Neural progenitor cell (in vitro differentiated cells): ENCODE data around the gene GNAQ. TPM values are rescaled to one million over a fixed set of nuclear protein-coding genes. Genes with fewer than 3 reads are reported as not detected.

ENCODE experiments used
- DNase-seq: peaks from one replicate; pipeline ENCODE4 v3.0.0-alpha.2; 2016; ENCODE audit warnings: low spot score
- H2AFZ ChIP-seq: fragments of 200-600 bp; sonication (generic); replicated peaks from 2 replicates; pipeline ENCODE4 v1.6.1; 2016; ENCODE audit warnings: antibody characterized with exemption
- H3F3A ChIP-seq: fragments of 200-600 bp; sonication (generic); 2 replicates; pipeline ENCODE4 v1.6.1; 2016; ENCODE audit warnings: antibody characterized with exemption, low read depth
- H3K27ac ChIP-seq: fragments of 200-600 bp; sonication (generic); 2 replicates; pipeline ENCODE4 v1.5.1; 2016; ENCODE audit warnings: mild to moderate bottlenecking
- H3K27me3 ChIP-seq: fragments of 200-600 bp; sonication (generic); 2 replicates; pipeline ENCODE4 v1.6.1; 2016; ENCODE audit warnings: mild to moderate bottlenecking, moderate library complexity
- H3K36me3 ChIP-seq: fragments of 200-600 bp; sonication (generic); 2 replicates; pipeline ENCODE4 v1.5.1; 2016
- H3K4me1 ChIP-seq: fragments of 200-600 bp; sonication (generic); 2 replicates; pipeline ENCODE4 v1.6.1; 2016; ENCODE audit warnings: mixed run types
- H3K4me2 ChIP-seq: fragments of 200-600 bp; sonication (generic); 2 replicates; pipeline ENCODE4 v1.6.1; 2016
- H3K4me3 ChIP-seq: fragments of 200-600 bp; sonication (generic); 2 replicates; pipeline ENCODE4 v1.5.1; 2016
- H3K79me2 ChIP-seq: fragments of 200-600 bp; sonication (generic); 2 replicates; pipeline ENCODE4 v1.6.1; 2016; ENCODE audit warnings: low read depth
- H3K9ac ChIP-seq: fragments of 200-600 bp; sonication (generic); 2 replicates; pipeline ENCODE4 v1.6.1; 2016
- H3K9me3 ChIP-seq: fragments of 200-600 bp; sonication (generic); 2 replicates; pipeline ENCODE4 v1.5.1; 2016; ENCODE audit warnings: low read depth
- H4K20me1 ChIP-seq: fragments of 200-600 bp; sonication (generic); 2 replicates; pipeline ENCODE4 v1.6.1; 2016; ENCODE audit warnings: low read depth
- H3K27ac Mint-ChIP-seq: 3 replicates; pipeline ENCODE4 v1.8.0; 2021; ENCODE audit warnings: mixed read lengths
- H3K27me3 Mint-ChIP-seq: 2 replicates; pipeline ENCODE4 v1.8.0; 2022; ENCODE audit warnings: low read depth, mild to moderate bottlenecking, inconsistent platforms, moderate library complexity, mixed read lengths; ENCODE audit not compliant: insufficient read depth
- H3K36me3 Mint-ChIP-seq: 3 replicates; pipeline ENCODE4 v1.8.0; 2021; ENCODE audit warnings: mixed read lengths
- H3K4me1 Mint-ChIP-seq: 3 replicates; pipeline ENCODE4 v1.8.0; 2021; ENCODE audit warnings: mixed read lengths
- H3K4me3 Mint-ChIP-seq: 3 replicates; pipeline ENCODE4 v1.8.0; 2021; ENCODE audit warnings: mild to moderate bottlenecking, moderate library complexity, mixed read lengths
- H3K9me3 Mint-ChIP-seq: 3 replicates; pipeline ENCODE4 v1.8.0; 2020; ENCODE audit warnings: mixed read lengths
- CTCF ChIP-seq: fragments of 200-600 bp; sonication (generic); IDR thresholded peaks from 2 replicates; pipeline ENCODE4 v1.5.1; 2017; ENCODE audit warnings: antibody characterized with exemption, mild to moderate bottlenecking
- EZH2 ChIP-seq: fragments of 200-600 bp; sonication (generic); IDR thresholded peaks from 2 replicates; pipeline ENCODE4 v1.6.1; 2017; ENCODE audit warnings: antibody characterized with exemption, mild to moderate bottlenecking, moderate library complexity
- EZH2phosphoT487 ChIP-seq: fragments of 200-600 bp; sonication (generic); IDR thresholded peaks from 2 replicates; pipeline ENCODE4 v1.6.1; 2017; ENCODE audit warnings: antibody characterized with exemption
- total RNA-seq: library from RNA; depleted of rRNA; stranded (reverse); fragments of >200 nt; gene quantifications from 2 replicates; pipeline ENCODE4 v1.2.3, GENCODE V29; 2015; ENCODE audit warnings: low replicate concordance

The GNAQ gene
- total RNA-seq, 1 donor from 2014 or later, result 87.9 TPM

GRCh38 chr9:77738932-77739331 is 292.7 kb downstream of the GNAQ start:
- TF ChIP-seq CTCF (no peak), EZH2phosphoT487 (no peak), EZH2 (no peak)
- Mint-ChIP-seq H3K27ac (no peak overlapping the region), H3K4me3 (no peak overlapping the region), H3K27me3 (peaks cover 3% of the 10 kb centered on the region), H3K4me1 (peaks cover 21% of the 10 kb centered on the region), H3K36me3 (peaks cover 5% of the 10 kb centered on the region), H3K9me3 (no peaks in the 10 kb centered on the region)
- H3K79me2 ChIP-seq, result no peaks in the 10 kb centered on the region
- H3K27me3 ChIP-seq, result no peaks in the 10 kb centered on the region
- no peak overlapping the region for H3K27ac ChIP-seq
- no peak overlapping the region for H3K4me3 ChIP-seq
- no peak overlapping the region for H3K9ac ChIP-seq
- H3K9me3 ChIP-seq, result no peaks in the 10 kb centered on the region
- no peak for DNase-seq
- H4K20me1 ChIP-seq, result no peaks in the 10 kb centered on the region
- H3F3A ChIP-seq, result no peaks in the 10 kb centered on the region
- no peaks in the 10 kb centered on the region for H3K36me3 ChIP-seq
- no peaks in the 10 kb centered on the region for H3K4me1 ChIP-seq
- no peak overlapping the region for H3K4me2 ChIP-seq
- H2AFZ ChIP-seq, result no peak overlapping the region

GRCh38 chr9:77735494-77735893 is 296.1 kb downstream of the GNAQ start:
- no peak for TF ChIP-seq EZH2phosphoT487
- no peak for TF ChIP-seq CTCF
- no peak for TF ChIP-seq EZH2
- Mint-ChIP-seq H3K36me3 (peaks cover 7% of the 10 kb centered on the region), H3K9me3 (no peaks in the 10 kb centered on the region), H3K27me3 (peaks cover 2% of the 10 kb centered on the region), H3K4me1 (peaks cover 18% of the 10 kb centered on the region), H3K4me3 (no peak overlapping the region), H3K27ac (no peak overlapping the region)
- H3K79me2 ChIP-seq, result no peaks in the 10 kb centered on the region
- no peaks in the 10 kb centered on the region for H3F3A ChIP-seq
- no peaks in the 10 kb centered on the region for H3K9me3 ChIP-seq
- H3K9ac ChIP-seq, result no peak overlapping the region
- no peaks in the 10 kb centered on the region for H3K36me3 ChIP-seq
- H3K4me2 ChIP-seq, result no peak overlapping the region
- H3K27ac ChIP-seq, result no peak overlapping the region
- no peaks in the 10 kb centered on the region for H3K4me1 ChIP-seq
- H2AFZ ChIP-seq, result no peak overlapping the region
- no peak for DNase-seq
- H3K27me3 ChIP-seq, result no peaks in the 10 kb centered on the region
- H3K4me3 ChIP-seq, result no peak overlapping the region
- H4K20me1 ChIP-seq, result no peaks in the 10 kb centered on the region

- Histone ChIP-seq H3K4me2 (no peak overlapping the region), H3K36me3 (peaks cover 7% of the 10 kb centered on the region), H4K20me1 (no peaks in the 10 kb centered on the region), H3K79me2 (no peaks in the 10 kb centered on the region), H3K4me3 (no peak overlapping the region), H3K27ac (no peak overlapping the region), H3K9ac (no peak overlapping the region), H3F3A (no peaks in the 10 kb centered on the region), H2AFZ (no peak overlapping the region), H3K27me3 (no peaks in the 10 kb centered on the region), H3K4me1 (peaks cover 6% of the 10 kb centered on the region), H3K9me3 (no peaks in the 10 kb centered on the region)
- Mint-ChIP-seq H3K9me3 (no peaks in the 10 kb centered on the region), H3K4me3 (no peak overlapping the region), H3K4me1 (peaks cover 6% of the 10 kb centered on the region), H3K27ac (no peak overlapping the region), H3K27me3 (peaks cover 2% of the 10 kb centered on the region), H3K36me3 (peaks cover 25% of the 10 kb centered on the region)
- TF ChIP-seq EZH2phosphoT487, result no peak
- no peak for TF ChIP-seq EZH2
- no peak for TF ChIP-seq CTCF
- DNase-seq, result no peak
Observed at GRCh38 chr9:77731930-77732329, 299.7 kb downstream of the GNAQ start.
